GM23248 (cell line): ENCODE results near the gene LRMDA. TPM values are rescaled to one million over a fixed set of nuclear protein-coding genes. Genes with fewer than 3 reads are reported as not detected.

Experiments
- DNase-seq: peaks from one replicate; pipeline ENCODE4 v3.0.0-alpha.2; 2015
- H2AFZ ChIP-seq: fragments of 200-600 bp; sonication (generic); 2 replicates; pipeline ENCODE4 v1.6.1; 2016; ENCODE audit warnings: antibody characterized with exemption
- H3F3A ChIP-seq: fragments of 200-600 bp; sonication (generic); 2 replicates; pipeline ENCODE4 v1.6.1; 2016; ENCODE audit warnings: mild to moderate bottlenecking, antibody characterized with exemption, mixed run types; ENCODE audit not compliant: insufficient read depth
- H3K27ac ChIP-seq: fragments of 200-600 bp; sonication (generic); 2 replicates; pipeline ENCODE4 v1.5.1; 2016; ENCODE audit warnings: mild to moderate bottlenecking
- H3K27me3 ChIP-seq: fragments of 200-600 bp; sonication (generic); replicated peaks from 2 replicates; pipeline ENCODE4 v1.6.1; 2016; ENCODE audit warnings: mild to moderate bottlenecking; ENCODE audit not compliant: insufficient read depth
- H3K36me3 ChIP-seq: fragments of 200-600 bp; sonication (generic); 2 replicates; pipeline ENCODE4 v1.6.1; 2016; ENCODE audit warnings: low read depth, mild to moderate bottlenecking
- H3K4me1 ChIP-seq: fragments of 200-600 bp; sonication (generic); 2 replicates; pipeline ENCODE4 v1.6.1; 2016; ENCODE audit warnings: mild to moderate bottlenecking; ENCODE audit not compliant: insufficient read depth
- H3K4me2 ChIP-seq: fragments of 200-600 bp; sonication (generic); one replicate; pipeline ENCODE4 v1.6.1; 2016; ENCODE audit warnings: mild to moderate bottlenecking; ENCODE audit not compliant: unreplicated experiment
- H3K4me3 ChIP-seq: fragments of 200-600 bp; sonication (generic); 2 replicates; pipeline ENCODE4 v1.5.1; 2016; ENCODE audit warnings: mild to moderate bottlenecking
- H3K79me2 ChIP-seq: fragments of 200-600 bp; sonication (generic); 2 replicates; pipeline ENCODE4 v1.6.1; 2016; ENCODE audit warnings: mild to moderate bottlenecking; ENCODE audit not compliant: insufficient read depth
- H3K9ac ChIP-seq: fragments of 200-600 bp; sonication (generic); 2 replicates; pipeline ENCODE4 v1.6.1; 2016; ENCODE audit warnings: mild to moderate bottlenecking
- H3K9me2 ChIP-seq: fragments of 200-600 bp; sonication (generic); 2 replicates; pipeline ENCODE4 v1.6.1; 2016; ENCODE audit warnings: mixed run types, mild to moderate bottlenecking, moderate library complexity; ENCODE audit not compliant: insufficient read depth
- H3K9me3 ChIP-seq: fragments of 200-600 bp; sonication (generic); one replicate; pipeline ENCODE4 v1.6.1; 2017; ENCODE audit warnings: low read depth
- H4K20me1 ChIP-seq: fragments of 200-600 bp; sonication (generic); 2 replicates; pipeline ENCODE4 v1.6.0; 2016; ENCODE audit not compliant: insufficient read depth
- EZH2 ChIP-seq: fragments of 200-600 bp; sonication (generic); IDR thresholded peaks from 2 replicates; pipeline ENCODE4 v1.6.1; 2018; ENCODE audit warnings: antibody characterized with exemption, mild to moderate bottlenecking; ENCODE audit not compliant: insufficient read depth, poor library complexity, severe bottlenecking
- EZH2phosphoT487 ChIP-seq: fragments of 200-600 bp; sonication (generic); IDR thresholded peaks from 2 replicates; pipeline ENCODE4 v1.6.1; 2018; ENCODE audit warnings: antibody characterized with exemption, moderate library complexity, mild to moderate bottlenecking, low read depth; ENCODE audit not compliant: insufficient read depth
- WGBS, 2 experiments: methylation state at CpG; one replicate each; pipeline ENCODE4 v1.1.6; 2015 to 2017; ENCODE audit warnings: low lambda C conversion rate in 2 of 2, low coverage in 1 of 2; ENCODE audit errors: missing lambda C conversion rate in 2 of 2; 5-methylcytosine and 5-hydroxymethylcytosine counted together
- in situ Hi-C: fragments of 300-500 bp; cut with MboI; formaldehyde crosslinking; loops from 2 replicates; pipeline ENCODE4 v1.15.0; 2020
- polyA plus RNA-seq: library from polyadenylated mRNA; unstranded; fragments of >200 nt; fragmentation: Nextera tagmentation; extraction: Ambion mirVana; gene quantifications from 2 replicates; pipeline ENCODE4 v1.2.1, GENCODE V29; 2016
- total RNA-seq: library from RNA; depleted of rRNA; stranded (reverse); fragments of >200 nt; shearing (Covaris generic); gene quantifications from 2 replicates; pipeline ENCODE4 v1.2.3, GENCODE V29; 2014

The LRMDA gene
- total and polyA plus RNA-seq, 2 experiments from 2014 or later: 2.6 TPM; not detected in 1

GRCh38 chr10:75910032-75910431 is 478.6 kb downstream of the LRMDA start:
- Histone ChIP-seq H2AFZ (no peak overlapping the region), H3K9ac (no peak overlapping the region), H3K79me2 (no peaks in the 10 kb centered on the region), H3K4me1 (no peaks in the 10 kb centered on the region), H3F3A (no peaks in the 10 kb centered on the region), H3K4me3 (no peak overlapping the region), H3K27me3 (peaks cover 19% of the 10 kb centered on the region), H3K9me3 (no peaks in the 10 kb centered on the region), H4K20me1 (no peaks in the 10 kb centered on the region), H3K9me2 (no peaks in the 10 kb centered on the region), H3K36me3 (no peaks in the 10 kb centered on the region), H3K4me2 (no peak overlapping the region), H3K27ac (no peak overlapping the region)
- peak; percentile 65 for DNase-seq
- in situ Hi-C loops: loop anchor here (25.0 kb wide), 1 partner anchor 498 kb away; the partner anchor contains the start of gene ZNF503
- no peak for TF ChIP-seq EZH2phosphoT487
- TF ChIP-seq EZH2: no peak
- WGBS, 2 experiments: 27 to 40% methylated on average over 2 of the region's 2 CpGs

GRCh38 chr10:75911426-75911825 is 480.0 kb downstream of the LRMDA start:
- H3K36me3 ChIP-seq: no peaks in the 10 kb centered on the region
- no peak overlapping the region for H3K9ac ChIP-seq
- no peak overlapping the region for H3K27ac ChIP-seq
- H3K9me3 ChIP-seq: no peaks in the 10 kb centered on the region
- H3K79me2 ChIP-seq: no peaks in the 10 kb centered on the region
- DNase-seq: peak; percentile 4
- H3F3A ChIP-seq: no peaks in the 10 kb centered on the region
- H3K4me1 ChIP-seq: no peaks in the 10 kb centered on the region
- TF ChIP-seq EZH2 (no peak), EZH2phosphoT487 (no peak)
- no peak overlapping the region for H3K4me2 ChIP-seq
- H4K20me1 ChIP-seq: no peaks in the 10 kb centered on the region
- in situ Hi-C loops: loop anchor here (25.0 kb wide), 1 partner anchor 499 kb away; the partner anchor contains the start of gene ZNF503
- no peaks in the 10 kb centered on the region for H3K9me2 ChIP-seq
- peaks cover 7% of the 10 kb centered on the region for H3K27me3 ChIP-seq
- 66 to 82% methylated on average over 2 of the region's 2 CpGs for WGBS, 2 experiments
- H3K4me3 ChIP-seq: no peak overlapping the region
- no peak overlapping the region for H2AFZ ChIP-seq

DNA sequence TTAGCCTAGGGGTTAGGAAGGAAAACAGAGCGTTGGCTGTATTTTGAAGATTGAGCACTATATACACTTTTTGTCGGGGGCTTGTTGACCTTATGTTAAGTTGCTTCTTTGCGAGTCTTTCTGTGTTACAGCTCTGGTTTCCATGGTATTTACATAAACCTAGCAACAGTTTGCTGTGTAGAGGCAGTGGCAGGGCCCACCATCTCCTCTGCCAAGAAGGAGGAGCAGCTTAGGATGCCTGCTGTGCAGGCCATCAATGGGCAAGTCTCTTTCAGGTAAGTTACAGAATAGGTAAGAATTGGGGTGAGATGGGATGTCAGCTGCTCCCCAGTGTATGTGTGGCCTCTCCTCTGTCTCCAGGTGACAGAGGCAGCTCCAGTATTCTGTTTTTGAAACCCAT is 485.5 kb downstream of the LRMDA start:
- no peak overlapping the region for H3K4me2 ChIP-seq
- WGBS, 2 experiments: 80% methylated on average over 3 of the region's 3 CpGs
- in situ Hi-C loops: loop anchor here (25.0 kb wide), 1 partner anchor 505 kb away; the partner anchor contains the start of gene ZNF503

GRCh38 chr10:75919913-75920312 is 488.5 kb downstream of the LRMDA start:
- TF ChIP-seq EZH2phosphoT487 (no peak), EZH2 (no peak)
- Histone ChIP-seq H3K9me3 (no peaks in the 10 kb centered on the region), H3K27ac (no peak overlapping the region), H3K27me3 (0 out of 2 replicates have a peak, but pooled peaks cover 4% of the 10 kb centered on the region), H3K4me1 (no peaks in the 10 kb centered on the region), H3K4me3 (no peak overlapping the region), H3K79me2 (no peaks in the 10 kb centered on the region), H3K4me2 (no peak overlapping the region), H3F3A (no peaks in the 10 kb centered on the region), H2AFZ (no peak overlapping the region), H3K36me3 (no peaks in the 10 kb centered on the region), H4K20me1 (no peaks in the 10 kb centered on the region), H3K9ac (no peak overlapping the region), H3K9me2 (no peaks in the 10 kb centered on the region)
- DNase-seq: no peak
- in situ Hi-C loops: loop anchor here (25.0 kb wide), 1 partner anchor 508 kb away; the partner anchor contains the start of gene ZNF503
- WGBS, 2 experiments: 40 to 45% methylated on average over 2 of the region's 2 CpGs

More for the DNA sequence above, 485.5 kb downstream of the LRMDA start:
- Histone ChIP-seq H3K36me3 (no peaks in the 10 kb centered on the region), H3K9ac (no peak overlapping the region), H3F3A (no peaks in the 10 kb centered on the region), H3K9me2 (no peaks in the 10 kb centered on the region), H3K79me2 (no peaks in the 10 kb centered on the region), H3K4me3 (no peak overlapping the region), H4K20me1 (no peaks in the 10 kb centered on the region), H2AFZ (no peak overlapping the region), H3K4me1 (no peaks in the 10 kb centered on the region), H3K9me3 (no peaks in the 10 kb centered on the region), H3K27me3 (no peaks in the 10 kb centered on the region; the same call in none of the 2 replicates), H3K27ac (no peak overlapping the region)
- DNase-seq: no peak
- TF ChIP-seq EZH2phosphoT487: no peak
- no peak for TF ChIP-seq EZH2

DNA sequence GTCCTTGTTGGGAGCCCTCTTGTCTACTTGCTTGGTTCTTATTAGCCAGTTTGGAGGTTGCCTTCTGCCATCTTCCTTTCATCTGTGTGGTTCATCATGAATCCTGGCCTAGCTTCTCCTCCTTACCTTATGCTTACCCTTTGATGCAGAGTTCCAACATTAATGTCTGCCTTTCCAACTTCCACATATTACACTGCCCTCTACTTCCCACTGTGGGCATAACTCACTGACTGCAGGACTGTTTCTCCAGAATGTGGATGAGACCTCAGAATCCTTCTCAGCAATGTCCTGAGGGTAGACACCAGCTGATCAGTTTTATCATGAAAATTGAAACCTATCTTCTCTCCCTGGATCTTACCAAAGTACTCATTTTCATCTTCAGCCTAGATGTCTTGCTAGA is 491.0 kb downstream of the LRMDA start:
- no peaks in the 10 kb centered on the region for H3K36me3 ChIP-seq
- H3F3A ChIP-seq: no peaks in the 10 kb centered on the region
- H3K27ac ChIP-seq: no peak overlapping the region
- no peak overlapping the region for H3K4me2 ChIP-seq
- H3K79me2 ChIP-seq: no peaks in the 10 kb centered on the region
- no peaks in the 10 kb centered on the region for H4K20me1 ChIP-seq
- TF ChIP-seq EZH2 (no peak), EZH2phosphoT487 (no peak)
- H3K9me3 ChIP-seq: no peaks in the 10 kb centered on the region
- no peak overlapping the region for H3K9ac ChIP-seq
- no peak overlapping the region for H3K4me3 ChIP-seq
- in situ Hi-C loops: loop anchor here (25.0 kb wide), 1 partner anchor 510 kb away; the partner anchor contains the start of gene ZNF503
- peaks cover 4% of the 10 kb centered on the region; the same call in 1 of the 2 replicates for H3K27me3 ChIP-seq
- DNase-seq: peak; percentile 16
- H3K4me1 ChIP-seq: no peaks in the 10 kb centered on the region
- no peaks in the 10 kb centered on the region for H3K9me2 ChIP-seq
- H2AFZ ChIP-seq: no peak overlapping the region
